ENCODE data around the gene ELL. TPM values are rescaled to one million over a fixed set of nuclear protein-coding genes. Genes with fewer than 3 reads are reported as not detected.

Gene ELL
- total and polyA plus RNA-seq, 2 donors from 2014 or later = 5.7 to 25.2 TPM

DNA sequence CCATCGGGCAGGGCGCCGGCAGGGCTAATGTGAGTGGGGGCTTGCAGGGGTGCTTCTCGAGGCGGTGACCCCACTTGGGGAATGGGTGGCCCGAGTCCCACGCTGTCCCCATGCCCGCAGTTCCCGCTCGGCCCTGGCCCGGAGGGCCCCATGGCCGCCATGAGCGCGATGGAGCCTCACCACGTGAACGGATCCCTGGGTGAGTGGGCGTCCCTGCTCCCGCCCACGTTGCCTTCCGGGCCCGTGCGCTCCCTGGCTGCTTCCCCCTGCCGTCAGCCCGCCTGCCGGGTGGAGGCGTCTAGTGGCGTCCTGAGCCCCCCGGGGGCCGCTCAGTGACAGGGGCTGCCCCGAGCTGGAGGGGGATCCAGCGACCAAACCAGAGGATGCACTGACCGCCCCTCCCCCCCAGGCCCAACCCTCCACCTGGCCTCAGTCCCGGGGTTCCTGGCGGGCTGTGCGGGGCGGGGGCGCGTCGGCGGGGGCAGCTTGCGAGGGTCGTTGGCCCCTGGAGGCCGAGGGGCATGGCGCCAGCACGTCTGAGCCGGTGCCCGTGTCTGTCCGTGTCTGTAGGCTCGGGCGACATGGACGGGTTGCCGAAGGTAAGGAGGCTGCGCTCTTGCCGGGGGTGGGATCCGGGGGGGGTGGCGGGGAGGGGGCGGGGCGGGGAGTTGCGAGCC, 88.7 kb downstream of the ELL start:
- Histone ChIP-seq H3K4me3 (ENCODE audit: low read length in 3 of 3) (peak overlapping the region in 1 of 3 donors; percentile 37), H3K4me1 (ENCODE audit: control insufficient read depth in 2 of 3, insufficient read depth in 2 of 3, low read depth in 1 of 3, low read length in 3 of 3) (peaks cover 0 to 5% (median 0%) of the 10 kb centered on the region in 3 donors), H3K36me3 (ENCODE audit: control insufficient read depth in 2 of 3, insufficient read depth in 3 of 3, low read length in 3 of 3) (no peaks in the 10 kb centered on the region), H3K27ac (ENCODE audit: low read depth in 2 of 2, low read length in 2 of 2) (peak overlapping the region; percentile 11 to 47), H3K9ac (ENCODE audit: low read length in 3 of 3) (peak overlapping the region in 1 of 3 donors; percentile 34), H3K27me3 (ENCODE audit: control insufficient read depth, insufficient read depth, low read length) (no peaks in the 10 kb centered on the region), H3K9me3 (ENCODE audit: control insufficient read depth in 2 of 3, insufficient read depth in 1 of 3, low read length in 3 of 3) (no peaks in the 10 kb centered on the region)
- TF ChIP-seq CTCF (IDR thresholded peaks at IDR 0.05; ENCODE audit: borderline replicate concordance, extremely low read depth, insufficient read depth) = no peak
- peak; percentile 79 to 92 (median 87) for DNase-seq
- no peak for FAIRE-seq
- intact Hi-C loops (cut with DNase I) = no loop called here

GRCh38 chr19:18432275-18433014, 89.4 kb downstream of the ELL start:
- Histone ChIP-seq H3K36me3 (ENCODE audit: control insufficient read depth in 2 of 3, insufficient read depth in 3 of 3, low read length in 3 of 3) (no peaks in the 10 kb centered on the region), H3K9me3 (ENCODE audit: control insufficient read depth in 2 of 3, insufficient read depth in 1 of 3, low read length in 3 of 3) (no peaks in the 10 kb centered on the region), H3K4me1 (ENCODE audit: control insufficient read depth in 2 of 3, insufficient read depth in 2 of 3, low read depth in 1 of 3, low read length in 3 of 3) (peaks cover 0 to 4% (median 0%) of the 10 kb centered on the region in 3 donors), H3K27ac (ENCODE audit: low read depth in 2 of 2, low read length in 2 of 2) (no peak overlapping the region), H3K27me3 (ENCODE audit: control insufficient read depth, insufficient read depth, low read length) (no peaks in the 10 kb centered on the region), H3K9ac (ENCODE audit: low read length in 3 of 3) (peak overlapping the region in 1 of 3 donors; percentile 34), H3K4me3 (ENCODE audit: low read length in 3 of 3) (peak overlapping the region in 1 of 3 donors; percentile 37)
- FAIRE-seq (no peak), DNase-seq (no peak)
- intact Hi-C loops (cut with DNase I) = no loop called here
- no peak for TF ChIP-seq CTCF (IDR thresholded peaks at IDR 0.05; ENCODE audit: borderline replicate concordance, extremely low read depth, insufficient read depth)

GRCh38 chr19:18431351-18432197, 90.3 kb downstream of the ELL start:
- Histone ChIP-seq H3K9ac (ENCODE audit: low read length in 3 of 3) (no peak overlapping the region), H3K9me3 (ENCODE audit: control insufficient read depth in 2 of 3, insufficient read depth in 1 of 3, low read length in 3 of 3) (no peaks in the 10 kb centered on the region), H3K36me3 (ENCODE audit: control insufficient read depth in 2 of 3, insufficient read depth in 3 of 3, low read length in 3 of 3) (no peaks in the 10 kb centered on the region), H3K4me1 (ENCODE audit: control insufficient read depth in 2 of 3, insufficient read depth in 2 of 3, low read depth in 1 of 3, low read length in 3 of 3) (peaks cover 0 to 6% (median 0%) of the 10 kb centered on the region in 3 donors), H3K27ac (ENCODE audit: low read depth in 2 of 2, low read length in 2 of 2) (no peak overlapping the region), H3K27me3 (ENCODE audit: control insufficient read depth, insufficient read depth, low read length) (no peaks in the 10 kb centered on the region), H3K4me3 (ENCODE audit: low read length in 3 of 3) (no peak overlapping the region)
- FAIRE-seq (no peak), DNase-seq (peak in 1 of 5 donors; percentile 80)
- intact Hi-C loops (cut with DNase I) = no loop called here
- no peak for TF ChIP-seq CTCF (IDR thresholded peaks at IDR 0.05; ENCODE audit: borderline replicate concordance, extremely low read depth, insufficient read depth)

Measured in kidney (tissue), 14 donors.